GM12892 (cell line): ENCODE data around the gene OR8G1.

Experiments used
- POLR2A ChIP-seq: IDR thresholded peaks from 2 replicates; pipeline ENCODE4 v1.6.1; 2011; ENCODE audit warnings: low read depth, low read length, control low read depth
- POLR2AphosphoS5 ChIP-seq: IDR thresholded peaks from 2 replicates; pipeline ENCODE4 v1.6.1; 2011; ENCODE audit warnings: low read depth, low read length, control low read depth

DNA sequence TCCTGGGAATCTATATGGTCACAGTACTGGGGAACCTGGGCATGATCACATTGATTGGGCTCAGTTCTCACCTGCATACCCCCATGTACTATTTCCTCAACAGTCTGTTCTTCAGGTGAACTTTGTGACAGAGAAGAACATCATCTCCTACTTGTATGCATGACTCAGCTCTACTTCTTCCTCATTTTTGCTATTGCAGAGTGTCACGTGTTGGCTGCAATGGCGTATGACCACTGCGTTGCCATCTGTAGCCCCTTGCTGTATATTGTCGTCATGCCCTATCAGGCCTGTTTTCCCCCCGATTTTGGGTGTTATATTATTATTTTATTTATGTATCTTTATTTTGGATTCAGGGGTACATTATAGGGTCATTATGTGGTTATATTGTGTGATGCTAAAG, 2.4 kb upstream of the OR8G1 start:
- TF ChIP-seq POLR2A (no peak), POLR2AphosphoS5 (no peak)
